Ecto neural progenitor cell (in vitro differentiated cells): Measurements from ENCODE around the gene MMP27.
"Not testable (repeated sequence)": the region's sequence is repeated elsewhere in the genome, so short reads cannot be mapped to it uniquely, and the experiment has no call there.

Experiments used
- DNase-seq: peaks from one replicate; pipeline ENCODE4 v3.0.0-alpha.2; 2018; ENCODE audit warnings: low spot score

MMP27 gene

GRCh38 chr11:102705626-102706025 lies at the start of gene MMP27:
TSS of gene MMP27 (minus strand) at chr11:102705769. CDS start at chr11:102705714, 55 bp downstream.
- DNase-seq = no peak

- no peak for DNase-seq
These were observed 47.7 kb upstream of the MMP27 start for GRCh38 chr11:102753267-102753666.

GRCh38 chr11:102751673-102752072 lies 46.1 kb upstream of the MMP27 start:
- no peak for DNase-seq

GRCh38 chr11:102749101-102749722 lies 43.6 kb upstream of the MMP27 start:
- DNase-seq = no peak

GRCh38 chr11:102746746-102747578 lies 41.4 kb upstream of the MMP27 start:
- DNase-seq = not testable (repeated sequence)

GRCh38 chr11:102734650-102735049 lies 29.1 kb upstream of the MMP27 start:
- no peak for DNase-seq

- peak; percentile 79 for DNase-seq
These were observed 27.8 kb upstream of the MMP27 start for GRCh38 chr11:102733232-102733875.

- DNase-seq = not testable (repeated sequence)
These were observed 25.4 kb upstream of the MMP27 start for GRCh38 chr11:102730944-102731343.

GRCh38 chr11:102729849-102730815 lies 24.6 kb upstream of the MMP27 start:
- DNase-seq = no peak

- DNase-seq = no peak
These were observed 22.3 kb upstream of the MMP27 start for GRCh38 chr11:102727890-102728289.

GRCh38 chr11:102724904-102725500 lies 19.4 kb upstream of the MMP27 start, which contains the start of gene MMP8:
TSS of gene MMP8 (minus strand) at chr11:102724954. CDS start at chr11:102724855, 99 bp downstream.
- DNase-seq = no peak

- no peak for DNase-seq
These were observed 17.3 kb upstream of the MMP27 start for GRCh38 chr11:102722821-102723220.

- DNase-seq = no peak
These were observed 14.2 kb upstream of the MMP27 start for GRCh38 chr11:102719620-102720277.

GRCh38 chr11:102717280-102717679 lies 11.7 kb upstream of the MMP27 start:
- DNase-seq = no peak

GRCh38 chr11:102716527-102716926 lies 11.0 kb upstream of the MMP27 start:
- DNase-seq = no peak

GRCh38 chr11:102712137-102712536 lies 6.6 kb upstream of the MMP27 start:
- DNase-seq = no peak

GRCh38 chr11:102709201-102709945 lies 3.8 kb upstream of the MMP27 start:
- DNase-seq = no peak

- no peak for DNase-seq
These were observed 3.1 kb upstream of the MMP27 start for GRCh38 chr11:102708654-102709053.

GRCh38 chr11:102704841-102705240 lies 728 bp downstream of the MMP27 start:
- no peak for DNase-seq
